Measurements from ENCODE around the gene SLC40A1.

Gene SLC40A1

GRCh38 chr2:189561371-189562038, 19.1 kb downstream of the SLC40A1 start:
- no peak for DNase-seq

GRCh38 chr2:189560273-189560586, 20.4 kb downstream of the SLC40A1 start:
- DNase-seq: no peak

GRCh38 chr2:189559579-189560272, 20.9 kb downstream of the SLC40A1 start:
- no peak for DNase-seq

GRCh38 chr2:189558516-189559272, 21.9 kb downstream of the SLC40A1 start:
- DNase-seq: no peak

- DNase-seq: no peak
Measured at GRCh38 chr2:189557373-189557772, 23.2 kb downstream of the SLC40A1 start.

- DNase-seq: no peak
Measured at GRCh38 chr2:189556526-189556925, 24.1 kb downstream of the SLC40A1 start.

- DNase-seq: no peak
Measured at GRCh38 chr2:189555232-189555631, 25.4 kb downstream of the SLC40A1 start.

- DNase-seq: no peak
Measured at GRCh38 chr2:189553504-189554088, 27.0 kb downstream of the SLC40A1 start.

- no peak for DNase-seq
Measured at GRCh38 chr2:189552991-189553404, 27.6 kb downstream of the SLC40A1 start.

- no peak for DNase-seq
Measured at GRCh38 chr2:189552334-189552990, 28.1 kb downstream of the SLC40A1 start.

- DNase-seq: no peak
Measured at GRCh38 chr2:189551808-189552207, 28.8 kb downstream of the SLC40A1 start.

- DNase-seq: no peak
Measured at GRCh38 chr2:189549449-189549832, 31.1 kb downstream of the SLC40A1 start.

- DNase-seq: no peak
Measured at GRCh38 chr2:189548666-189549448, 31.7 kb downstream of the SLC40A1 start.

GRCh38 chr2:189545418-189545817, 35.2 kb downstream of the SLC40A1 start:
- DNase-seq: no peak

GRCh38 chr2:189544318-189545042, 36.1 kb downstream of the SLC40A1 start:
- no peak for DNase-seq

GRCh38 chr2:189543367-189543766, 37.2 kb downstream of the SLC40A1 start:
- DNase-seq: no peak

GRCh38 chr2:189542145-189542882, 38.3 kb downstream of the SLC40A1 start:
- DNase-seq: no peak

- no peak for DNase-seq
Measured at GRCh38 chr2:189541591-189541990, 39.0 kb downstream of the SLC40A1 start.

- DNase-seq: no peak
Measured at GRCh38 chr2:189540551-189540950, 40.0 kb downstream of the SLC40A1 start.

GRCh38 chr2:189538402-189538801, 42.2 kb downstream of the SLC40A1 start:
- DNase-seq: no peak

GRCh38 chr2:189536830-189537229, 43.8 kb downstream of the SLC40A1 start:
- DNase-seq: no peak
